Mucosa of gallbladder (tissue), 1 donor: ENCODE data around the gene MGAT3. TPM values are rescaled to one million over a fixed set of nuclear protein-coding genes. Genes with fewer than 3 reads are reported as not detected.

ENCODE experiments used
- DNase-seq: peaks from one replicate; pipeline ENCODE4 v3.0.0-alpha.2; 2020; ENCODE audit warnings: low spot score
- total RNA-seq: library from RNA; stranded (reverse); gene quantifications from one replicate; pipeline ENCODE4 v1.2.1, GENCODE V29; 2021
- donor health status: DM: no; HTN: no; CAD: no.

The MGAT3 gene
- total RNA-seq, 1 donor from 2014 or later: 104 TPM

DNA sequence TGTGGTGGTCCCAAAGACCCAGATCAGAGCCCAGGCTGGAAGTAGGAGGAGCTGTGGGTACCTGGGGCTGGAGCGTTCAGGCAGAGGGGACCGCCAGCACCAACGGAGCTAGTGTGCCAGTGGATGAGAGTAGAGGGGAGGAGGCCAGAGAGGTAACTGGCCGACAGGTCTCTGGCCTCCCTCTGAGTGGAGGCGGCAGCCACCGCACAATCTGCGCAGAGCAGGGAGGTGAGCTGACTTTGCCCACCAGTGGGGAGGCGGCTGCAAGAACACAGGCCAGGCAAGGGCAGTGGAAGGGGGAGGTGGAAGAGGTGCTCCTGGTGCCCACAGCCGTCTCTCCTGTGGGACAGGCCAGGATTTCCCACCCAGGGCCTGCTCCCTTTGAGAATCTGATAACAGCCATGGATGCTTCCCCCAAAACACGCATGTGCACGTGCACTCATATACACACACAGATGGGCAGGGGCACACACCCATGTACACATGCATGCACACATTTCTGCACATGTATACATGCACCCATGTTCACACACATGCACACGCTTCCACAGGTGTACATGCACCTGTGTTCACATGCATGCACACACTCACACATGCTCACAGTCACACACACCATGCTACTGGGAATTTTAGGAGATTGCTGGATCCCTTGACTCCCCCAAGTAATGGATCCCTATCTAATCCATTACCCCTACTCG lies 6.4 kb upstream of the MGAT3 start:
- no peak for DNase-seq

DNA sequence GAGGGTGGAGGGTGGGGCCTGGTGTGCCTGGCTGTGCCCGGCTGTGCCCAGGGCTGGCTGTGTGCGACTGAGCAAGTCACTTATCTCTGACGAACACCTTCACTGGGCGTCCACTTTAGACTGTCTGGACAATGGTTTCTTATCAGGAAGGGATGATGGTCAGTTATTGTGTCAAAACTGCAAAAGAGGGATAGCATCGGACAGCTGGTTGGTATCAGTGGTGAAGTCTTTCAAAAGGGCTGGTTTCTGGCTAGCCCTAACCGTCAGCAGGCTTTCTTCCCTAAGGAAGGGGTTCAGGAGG lies 4.1 kb upstream of the MGAT3 start:
- peak; percentile 61 for DNase-seq

DNA sequence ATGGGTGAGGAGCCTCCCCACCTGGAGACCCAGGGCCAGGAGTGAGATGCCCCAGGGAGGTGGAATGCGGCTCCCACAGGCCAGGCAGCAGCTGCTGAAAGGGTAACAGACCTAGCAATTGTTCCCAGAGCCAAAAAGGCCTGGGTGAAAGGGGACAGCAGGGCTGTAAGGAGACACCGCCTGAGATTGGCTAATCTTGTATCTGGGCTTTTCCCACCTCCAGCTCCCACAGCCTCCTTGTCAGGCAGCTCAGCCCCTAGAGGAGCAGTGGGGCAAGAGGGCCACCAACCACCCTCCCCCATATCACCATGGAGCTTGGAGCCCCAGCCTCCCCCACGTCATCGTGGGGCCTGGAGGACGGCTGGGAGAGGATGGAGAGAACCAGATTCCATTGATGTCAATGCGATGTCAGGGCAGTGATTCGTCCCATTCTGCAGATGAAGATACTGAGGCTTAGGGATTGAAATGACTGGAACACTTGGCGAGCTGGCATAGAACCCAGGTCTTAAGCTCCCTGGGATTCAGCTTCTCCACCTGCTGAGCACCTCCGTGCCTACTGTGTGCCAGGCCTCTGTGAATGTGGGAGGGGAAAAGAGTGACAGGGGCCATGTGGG lies 2.9 kb upstream of the MGAT3 start:
- no peak for DNase-seq

DNA sequence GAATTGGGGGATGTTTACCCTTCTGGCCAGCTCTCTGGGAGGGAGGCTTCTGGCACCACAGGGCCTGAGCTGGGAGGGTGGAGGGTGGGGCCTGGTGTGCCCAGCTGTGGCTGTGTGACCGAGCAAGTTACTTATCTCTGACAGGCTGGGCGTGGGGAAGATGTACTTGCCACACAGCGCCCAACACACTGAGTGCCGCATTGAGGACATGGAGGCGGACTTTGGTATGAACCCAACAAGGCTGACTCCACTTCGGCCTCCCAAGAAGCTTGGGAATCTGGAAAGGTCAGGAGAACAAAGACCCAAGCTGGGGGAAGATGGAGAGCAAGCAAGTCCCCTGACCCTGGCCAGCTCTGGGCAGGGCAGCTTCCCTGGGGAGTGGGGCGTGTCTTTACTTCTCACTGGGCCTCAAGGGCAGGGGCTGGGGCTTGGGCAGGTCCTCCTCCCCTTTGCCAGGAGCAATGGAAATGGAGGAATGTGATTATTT lies 2.4 kb upstream of the MGAT3 start:
- peak; percentile 82 for DNase-seq

DNA sequence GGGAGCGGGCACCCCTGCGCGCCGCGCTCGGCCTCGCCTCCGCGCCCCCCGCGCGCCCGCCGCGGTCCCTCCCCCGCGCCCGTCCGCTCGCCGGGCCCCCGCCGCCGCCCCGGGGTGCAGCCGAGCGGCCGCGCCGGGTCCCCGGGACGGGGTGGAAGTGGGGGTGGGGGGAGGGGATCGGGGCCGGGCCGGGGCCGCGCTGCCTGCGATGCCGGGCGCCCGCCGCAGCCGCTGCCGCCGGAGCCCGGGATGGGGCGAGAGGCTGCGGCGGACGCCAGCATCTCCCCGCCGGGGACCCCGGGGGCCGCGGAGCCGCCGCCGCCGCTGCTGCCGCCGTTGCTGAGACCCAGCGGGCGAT lies 365 bp downstream of the MGAT3 start:
- DNase-seq: no peak

DNA sequence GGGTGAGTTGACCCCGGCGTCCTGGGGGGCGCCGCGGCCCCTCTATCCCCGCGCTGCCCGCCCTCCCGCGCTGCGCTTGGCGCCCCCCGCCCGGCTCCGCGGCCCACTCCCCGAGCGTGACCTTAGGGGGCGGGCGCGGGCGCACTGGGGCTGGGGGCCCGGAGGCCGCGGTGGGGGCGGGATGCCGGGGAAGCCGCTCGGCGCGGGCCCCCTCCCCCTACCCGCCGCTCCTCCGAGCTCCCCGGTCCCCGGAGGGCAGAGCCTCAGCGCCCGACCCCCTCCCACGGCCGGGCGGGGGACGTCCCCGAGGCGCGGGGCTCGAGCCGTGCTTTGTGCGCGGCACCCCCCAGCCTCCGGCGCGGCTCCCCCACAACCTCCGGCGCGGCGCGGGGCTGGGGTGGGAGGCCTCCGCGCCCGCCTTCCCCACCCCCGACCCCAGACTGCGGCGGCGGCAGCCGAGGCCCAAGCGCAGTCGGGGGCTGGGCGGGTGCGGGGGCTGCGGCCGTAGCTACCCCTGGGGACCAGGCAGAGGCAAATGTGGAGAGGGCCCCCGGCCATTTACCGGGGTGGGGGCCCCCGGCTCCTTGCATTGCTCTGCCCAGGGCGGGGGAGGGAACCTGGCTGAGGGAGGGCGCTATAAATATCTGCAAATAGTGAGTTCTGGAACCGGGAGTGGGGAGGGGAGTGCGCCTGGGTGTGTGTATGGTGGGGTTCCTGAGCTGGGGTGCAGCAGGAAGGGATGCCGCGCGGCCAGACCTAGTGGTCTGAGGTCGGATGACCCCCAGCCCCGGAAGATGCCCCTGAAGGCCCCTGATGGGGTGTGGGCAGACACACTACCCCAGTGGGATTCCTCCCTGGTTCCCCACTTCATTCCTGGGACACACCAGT lies 988 bp downstream of the MGAT3 start:
- no peak for DNase-seq

DNA sequence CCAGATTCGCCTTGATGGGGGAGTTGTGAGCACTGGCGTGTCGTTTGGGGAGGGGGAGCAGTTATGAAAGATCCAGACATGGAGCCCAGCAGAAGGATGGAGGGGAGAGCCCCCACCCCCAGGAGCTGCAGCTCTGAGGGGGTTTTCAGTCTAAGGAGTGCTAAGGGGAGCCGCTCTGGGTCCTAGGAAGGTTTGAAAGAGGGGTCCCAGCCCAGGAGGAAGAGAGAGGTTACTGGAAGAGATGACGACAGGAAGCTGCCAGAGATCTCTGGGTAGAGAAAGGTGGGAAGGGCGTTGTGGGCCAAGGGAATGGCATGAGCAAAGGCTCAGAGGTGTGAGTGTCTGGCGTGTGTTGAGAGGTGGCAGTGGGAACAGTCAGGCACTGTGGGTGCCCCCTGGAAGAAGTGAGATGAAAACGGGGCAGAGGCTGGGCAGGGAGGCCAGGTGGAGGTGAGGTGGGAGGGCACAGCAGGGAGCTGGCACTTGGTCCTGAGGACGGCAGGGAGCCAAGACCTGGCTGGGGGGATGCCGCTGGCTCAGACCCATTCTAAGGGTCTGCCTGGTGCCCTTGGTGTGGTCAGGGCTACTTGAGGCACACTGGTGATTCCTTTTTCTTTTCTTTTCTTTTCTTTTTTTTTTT lies 1.8 kb downstream of the MGAT3 start:
- DNase-seq: no peak

DNA sequence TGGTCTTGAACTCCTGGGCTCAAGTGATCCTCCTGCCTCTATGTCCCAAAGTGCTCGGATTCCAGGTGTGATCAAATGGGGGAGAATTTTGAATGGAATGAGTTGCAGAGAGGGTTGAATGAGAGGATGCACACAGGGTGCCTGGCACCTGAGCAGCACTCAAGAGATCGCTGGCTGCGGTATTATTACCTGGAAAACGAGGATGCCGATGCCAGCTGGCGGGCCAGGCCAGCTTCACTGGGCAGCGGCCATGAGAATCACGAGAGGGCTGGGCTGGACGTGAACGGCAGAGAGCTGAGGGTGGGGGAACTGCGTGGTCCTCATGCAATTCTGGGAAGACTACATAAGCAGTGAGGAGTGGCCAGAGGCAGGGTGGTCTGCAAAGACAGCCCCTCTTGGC lies 2.9 kb downstream of the MGAT3 start:
- no peak for DNase-seq

DNA sequence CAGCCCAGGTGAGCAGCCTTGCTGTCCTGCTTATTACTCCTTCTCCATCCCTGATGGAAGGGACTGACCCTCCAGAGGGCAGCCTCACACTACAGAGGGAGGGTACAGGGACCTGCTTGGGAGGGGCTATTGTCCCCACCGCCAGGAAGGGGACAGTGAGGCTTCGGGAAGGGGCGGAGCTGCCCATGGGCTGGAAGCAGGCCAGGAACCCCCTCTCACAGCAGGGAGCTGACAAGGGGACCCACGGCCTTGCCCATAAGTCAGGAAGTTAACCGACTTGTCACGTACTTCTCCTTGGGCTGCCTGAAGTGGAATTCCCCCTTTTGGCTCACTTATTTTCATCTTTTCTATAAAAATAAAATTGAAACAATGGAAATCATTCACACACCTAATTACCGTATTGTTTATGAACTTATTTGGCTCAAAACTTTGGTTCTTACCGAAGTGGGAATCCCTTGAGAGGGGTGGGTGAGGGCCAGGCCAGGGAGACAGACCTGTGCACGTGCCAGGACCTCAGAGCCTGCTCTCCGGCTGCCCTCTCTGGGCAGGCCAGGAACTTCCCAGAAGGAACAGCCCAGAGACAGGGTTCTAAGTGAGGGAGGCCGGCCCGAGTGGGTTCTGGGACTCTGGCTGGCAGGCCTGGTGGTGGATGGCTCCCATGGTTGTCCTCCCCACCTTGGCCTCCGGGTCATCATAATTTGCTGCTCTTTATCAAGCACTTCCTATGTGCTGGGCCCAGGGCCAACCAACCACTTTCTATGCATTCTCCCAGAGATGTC lies 5.8 kb downstream of the MGAT3 start:
- DNase-seq: no peak

DNA sequence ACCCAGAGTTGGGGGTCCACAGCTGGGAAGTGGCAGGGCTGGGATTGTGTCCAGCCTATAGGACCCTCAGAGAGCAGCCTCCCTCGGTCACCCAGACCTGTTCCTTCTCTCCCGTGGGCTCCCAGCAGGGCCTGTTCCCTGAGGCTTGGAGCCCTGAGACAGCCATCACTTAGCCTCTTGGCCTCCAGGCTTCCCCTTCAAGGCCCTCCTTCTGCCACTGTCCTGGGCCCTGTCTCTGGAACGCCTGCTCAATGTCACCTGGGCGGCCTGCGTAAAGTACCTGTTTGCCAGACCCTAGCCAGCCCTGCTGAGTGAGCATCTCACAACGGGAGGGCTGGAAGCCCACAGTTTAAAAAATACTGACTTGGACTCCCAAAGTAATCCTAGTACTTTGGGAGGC lies 6.5 kb downstream of the MGAT3 start:
- no peak for DNase-seq

DNA sequence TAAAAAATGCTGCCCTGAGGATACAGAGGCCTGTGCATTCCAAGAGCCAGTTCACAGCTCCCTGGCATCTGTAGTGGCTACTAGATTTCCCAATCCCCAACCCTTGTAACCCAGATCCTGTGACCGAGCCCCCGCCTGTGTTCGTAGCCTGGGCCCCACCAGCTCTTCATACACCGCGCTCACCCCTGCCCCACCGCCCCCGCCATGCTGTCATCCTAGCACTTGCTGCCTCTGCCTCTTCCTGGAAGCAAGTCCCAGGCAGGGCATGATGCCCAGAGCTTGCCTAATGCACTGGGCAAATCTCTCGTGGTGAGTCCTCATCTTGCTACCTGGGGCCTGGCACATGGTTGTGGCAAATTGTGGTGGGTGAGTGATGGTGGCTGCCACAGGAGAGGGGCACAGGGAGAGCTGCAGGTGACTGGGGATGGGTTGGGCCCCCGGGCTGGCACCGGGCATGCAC lies 7.1 kb downstream of the MGAT3 start:
- DNase-seq: peak; percentile 74

DNA sequence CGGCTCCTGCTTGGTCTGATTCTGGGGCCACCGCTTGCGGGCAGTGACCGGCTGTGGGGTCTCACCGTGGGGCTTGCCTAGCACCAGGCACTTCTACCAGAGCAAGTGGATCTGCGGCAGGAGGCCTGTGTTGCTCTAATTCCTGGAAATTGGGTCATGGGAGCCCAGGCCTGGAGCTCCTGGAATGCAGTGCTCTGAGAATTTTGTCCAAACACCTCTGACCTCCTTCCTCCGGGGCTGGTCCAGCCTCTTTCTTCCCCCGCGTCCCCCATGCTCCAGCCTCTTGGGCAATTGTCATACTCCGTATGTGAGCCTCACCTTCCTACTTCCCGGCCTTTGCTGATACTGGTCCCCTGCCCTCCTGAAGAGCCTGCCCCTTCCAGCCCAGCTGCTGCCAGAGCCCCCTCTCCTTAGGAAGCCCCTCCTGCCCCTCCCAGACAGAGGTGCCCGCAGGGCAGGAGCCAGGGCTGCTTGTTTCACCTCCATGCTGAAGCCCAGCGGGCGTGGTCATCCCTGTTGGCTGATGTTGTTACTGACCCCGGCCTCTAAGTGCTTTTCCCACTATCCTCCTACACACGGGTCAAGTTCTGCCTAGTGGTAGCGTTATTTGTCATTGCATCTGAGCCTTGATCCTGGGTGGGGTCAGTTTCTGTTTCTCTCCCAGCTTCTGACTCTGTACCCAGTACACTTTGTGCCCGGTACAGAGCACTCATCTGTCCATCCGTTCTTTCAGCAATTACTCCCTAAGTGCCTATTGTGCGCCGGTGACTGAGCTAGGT lies 9.6 kb downstream of the MGAT3 start:
- no peak for DNase-seq

DNA sequence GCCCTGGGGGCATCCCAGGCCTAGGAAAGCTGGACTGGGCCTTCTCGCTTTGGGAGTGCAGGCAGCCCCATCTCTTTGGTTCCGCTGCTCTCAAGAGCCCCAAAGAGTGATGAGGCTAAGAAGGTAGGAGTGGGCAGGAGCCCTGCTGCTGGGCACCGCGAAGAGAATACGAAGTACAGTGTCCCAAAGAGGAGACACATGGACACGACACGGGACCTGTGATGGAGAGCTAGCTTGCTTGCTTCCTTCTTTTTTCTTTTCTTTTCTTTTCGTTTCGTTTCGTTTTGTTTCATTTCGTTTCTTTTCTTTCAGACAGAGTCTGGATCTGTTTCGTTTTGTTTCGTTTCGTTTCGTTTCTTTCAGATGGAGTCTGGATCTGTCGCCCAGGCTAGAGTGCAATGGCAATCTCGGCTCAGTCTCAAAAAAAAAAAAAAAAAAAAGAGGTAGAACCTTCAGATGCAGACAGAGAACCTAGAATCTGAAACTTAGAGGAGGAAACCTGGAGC lies 10.6 kb downstream of the MGAT3 start:
- no peak for DNase-seq

DNA sequence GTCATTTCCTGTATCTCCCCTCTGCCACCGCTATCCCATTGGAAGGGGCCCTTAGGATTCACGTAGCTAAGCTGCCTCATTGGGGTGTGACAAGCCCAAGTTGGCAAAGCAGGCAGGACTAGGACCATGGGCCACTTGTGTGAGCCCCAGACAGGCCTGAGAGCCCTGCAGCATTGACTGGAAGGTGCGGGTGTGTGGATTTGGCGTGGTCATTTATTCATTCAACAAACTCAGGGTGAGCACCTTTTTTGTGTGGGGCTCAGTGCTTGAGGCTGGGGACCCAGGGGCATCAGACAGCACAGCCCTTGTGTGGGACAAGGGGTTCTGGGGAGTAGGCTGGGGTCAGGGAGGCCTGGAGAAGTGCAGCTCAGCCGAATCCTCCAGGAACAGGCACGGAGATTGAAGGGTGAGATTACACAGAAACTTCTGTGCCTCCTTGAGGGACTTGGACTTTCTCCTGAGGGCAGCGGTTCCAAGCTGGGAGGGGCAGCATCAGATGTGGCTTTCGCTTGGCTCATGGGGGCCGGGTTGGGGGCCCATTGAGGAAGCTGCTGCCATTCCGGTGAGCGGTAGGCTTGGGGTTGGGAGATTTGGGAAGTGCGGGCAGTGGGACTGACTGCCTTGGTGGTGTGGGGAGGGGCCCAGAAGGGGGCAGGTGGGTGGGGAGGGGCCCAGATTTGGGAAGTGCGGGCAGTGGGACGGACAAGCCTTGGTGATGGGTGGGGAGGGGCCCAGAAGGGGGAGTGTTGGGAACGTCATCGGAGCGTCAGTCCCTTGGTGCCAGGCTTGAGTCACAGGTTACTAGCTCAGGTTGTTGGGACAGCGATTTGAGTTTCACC lies 11.9 kb downstream of the MGAT3 start:
- peak; percentile 42 for DNase-seq

DNA sequence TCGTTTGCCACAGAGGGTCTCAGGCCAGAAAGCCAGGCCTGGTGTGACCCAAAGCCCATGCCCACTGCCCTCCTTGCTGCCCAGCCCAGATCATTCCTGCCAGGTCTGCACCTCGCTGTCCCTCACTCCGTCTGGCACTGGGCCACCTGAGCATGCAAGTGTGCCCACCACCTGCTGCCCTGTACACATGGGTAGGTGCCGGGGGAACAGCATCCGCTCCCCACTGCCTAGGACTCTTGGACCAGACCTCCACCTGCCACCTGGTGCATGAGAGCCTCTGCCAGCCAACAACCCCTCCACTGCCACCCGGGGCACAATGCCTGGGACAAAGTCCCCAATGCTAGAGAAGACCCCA lies 12.5 kb downstream of the MGAT3 start:
- DNase-seq: no peak

DNA sequence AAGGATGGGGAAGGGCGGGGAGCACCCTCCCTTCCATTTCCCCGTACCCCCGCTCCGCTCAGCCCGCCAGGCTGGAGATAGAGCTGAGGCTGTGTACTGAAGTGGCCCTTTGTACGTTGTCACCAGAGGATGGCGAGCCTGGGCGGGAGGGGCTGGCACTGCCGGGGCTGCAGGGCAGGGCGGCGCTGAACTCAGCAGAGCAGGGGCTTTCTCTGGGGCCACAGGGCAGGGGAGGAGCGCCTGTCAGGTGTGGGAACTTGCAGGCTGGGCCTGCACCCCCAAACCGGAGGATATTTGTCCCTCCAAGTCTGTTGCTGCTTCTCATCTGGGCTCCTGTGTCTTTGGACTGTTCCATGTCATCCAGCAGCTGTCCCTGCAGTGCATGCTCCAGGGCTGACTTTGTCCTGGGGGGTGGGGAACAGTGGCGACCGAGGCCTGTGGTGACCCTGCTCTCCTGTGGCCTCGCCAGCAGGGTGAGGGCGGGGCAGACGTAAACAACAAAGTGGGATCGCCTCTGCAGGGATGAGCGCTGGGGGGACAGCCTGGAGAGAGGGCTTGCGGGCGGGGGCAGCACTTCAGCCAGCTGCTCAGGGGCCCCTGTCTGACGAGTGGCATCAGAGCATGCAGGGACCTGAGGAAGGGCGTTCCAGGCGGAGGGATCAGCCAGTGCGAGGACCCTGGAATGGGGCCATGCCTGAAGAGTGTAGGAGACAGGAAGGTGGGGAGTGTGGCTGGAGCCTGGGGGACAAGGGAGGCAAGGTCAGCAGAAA lies 13.1 kb downstream of the MGAT3 start:
- DNase-seq: no peak

DNA sequence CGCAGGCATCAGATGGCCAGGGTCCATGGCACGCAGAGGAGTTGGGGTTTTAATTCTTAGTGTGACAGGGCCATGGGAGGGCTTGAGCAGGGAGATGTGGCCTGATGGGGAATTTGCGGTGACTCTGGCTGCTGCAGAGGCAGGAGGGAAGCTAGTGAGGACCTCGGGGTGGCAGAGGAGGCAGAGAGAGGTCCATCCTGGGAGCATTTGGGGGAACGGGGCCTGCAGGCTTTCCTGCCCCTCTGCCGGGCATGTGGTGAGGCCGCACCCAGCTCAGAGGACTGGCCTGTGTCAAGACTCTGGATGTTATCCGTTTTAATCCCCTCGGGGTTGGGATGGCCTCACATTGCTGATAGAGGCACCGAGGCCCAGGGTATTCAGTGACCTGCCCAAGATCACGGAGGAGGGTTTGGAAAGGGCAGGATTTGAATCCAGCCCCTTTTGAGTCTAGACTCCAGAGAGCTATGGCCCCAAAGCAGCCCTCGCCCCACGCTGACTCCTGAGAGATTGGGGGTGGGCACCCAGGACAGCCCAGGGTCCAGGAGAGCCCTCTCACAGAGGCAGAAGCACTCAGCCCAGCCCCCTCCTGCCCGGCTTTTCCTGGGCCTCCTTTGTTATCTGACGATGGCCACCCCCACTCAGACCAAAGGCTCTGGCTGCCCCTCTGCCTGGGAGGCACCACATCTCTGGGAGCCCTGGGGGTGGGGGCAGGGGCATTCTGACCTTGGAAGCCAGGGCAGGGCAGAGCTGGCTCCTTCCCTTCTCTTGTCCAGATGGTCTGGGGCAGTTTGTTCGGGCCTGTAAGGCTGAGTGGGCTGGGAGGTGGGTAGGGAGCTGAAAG lies 13.9 kb downstream of the MGAT3 start:
- no peak for DNase-seq
